DOHH2 (cell line): ENCODE results near the gene CP.

Experiments
- CTCF ChIP-seq: fragments of 200-600 bp; sonication (generic); IDR thresholded peaks from one replicate; pipeline ENCODE4 v1.5.1; 2014; ENCODE audit warnings: antibody characterized with exemption, mild to moderate bottlenecking, low read depth, low read length; ENCODE audit not compliant: poor library complexity, severe bottlenecking
- EZH2phosphoT487 ChIP-seq: fragments of 200-600 bp; sonication (generic); IDR thresholded peaks from 2 replicates; pipeline ENCODE4 v1.6.1; 2017; ENCODE audit warnings: borderline replicate concordance, mild to moderate bottlenecking, antibody characterized with exemption, low read length, moderate library complexity, mixed read lengths

- TF ChIP-seq CTCF (no peak), EZH2phosphoT487 (no peak)
Observed at GRCh38 chr3:149207475-149207874, 14.2 kb downstream of the CP start.
